ENCODE measurements around the gene PAK5.

The PAK5 gene

DNA sequence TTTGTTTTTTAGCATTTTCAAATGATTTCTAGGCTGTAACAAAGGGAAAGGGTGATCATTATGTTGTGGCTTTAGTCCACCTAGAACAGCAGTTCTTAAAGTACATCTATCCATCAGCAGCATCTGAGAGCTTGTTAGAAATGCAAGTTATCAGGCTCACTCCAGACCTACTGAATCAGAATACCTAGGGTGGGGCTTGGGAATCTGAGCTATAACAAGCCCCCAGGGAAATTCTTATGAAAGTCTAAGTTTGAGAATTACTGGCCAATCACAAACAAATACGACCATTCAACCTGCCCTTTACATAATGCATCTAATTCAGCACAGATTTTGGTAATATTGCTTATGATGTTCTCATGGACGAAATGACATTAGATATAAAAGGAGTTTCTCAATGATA is 201.0 kb downstream of the PAK5 start:
- H3K4me1 ChIP-seq (ENCODE audit: low read length) = no peaks in the 10 kb centered on the region
- H3K9me3 ChIP-seq (replicated peaks; ENCODE audit: insufficient read depth, low read length) = no peaks in the 10 kb centered on the region
- no peak for DNase-seq
- TF ChIP-seq EZH2phosphoT487 (IDR thresholded peaks at IDR 0.05; ENCODE audit: low read length) (no peak), EZH2 (optimal IDR thresholded peaks at IDR 0.05; ENCODE audit: low read depth, low read length) (no peak)
- TF ChIP-seq, protein P1, sequence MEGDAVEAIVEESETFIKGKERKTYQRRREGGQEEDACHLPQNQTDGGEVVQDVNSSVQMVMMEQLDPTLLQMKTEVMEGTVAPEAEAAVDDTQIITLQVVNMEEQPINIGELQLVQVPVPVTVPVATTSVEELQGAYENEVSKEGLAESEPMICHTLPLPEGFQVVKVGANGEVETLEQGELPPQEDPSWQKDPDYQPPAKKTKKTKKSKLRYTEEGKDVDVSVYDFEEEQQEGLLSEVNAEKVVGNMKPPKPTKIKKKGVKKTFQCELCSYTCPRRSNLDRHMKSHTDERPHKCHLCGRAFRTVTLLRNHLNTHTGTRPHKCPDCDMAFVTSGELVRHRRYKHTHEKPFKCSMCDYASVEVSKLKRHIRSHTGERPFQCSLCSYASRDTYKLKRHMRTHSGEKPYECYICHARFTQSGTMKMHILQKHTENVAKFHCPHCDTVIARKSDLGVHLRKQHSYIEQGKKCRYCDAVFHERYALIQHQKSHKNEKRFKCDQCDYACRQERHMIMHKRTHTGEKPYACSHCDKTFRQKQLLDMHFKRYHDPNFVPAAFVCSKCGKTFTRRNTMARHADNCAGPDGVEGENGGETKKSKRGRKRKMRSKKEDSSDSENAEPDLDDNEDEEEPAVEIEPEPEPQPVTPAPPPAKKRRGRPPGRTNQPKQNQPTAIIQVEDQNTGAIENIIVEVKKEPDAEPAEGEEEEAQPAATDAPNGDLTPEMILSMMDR (IDR thresholded peaks at IDR 0.05; ENCODE audit: low read length) = no peak
- no peaks in the 10 kb centered on the region for H3K79me2 ChIP-seq (ENCODE audit: low read length)
- no peak overlapping the region for H3K4me2 ChIP-seq (ENCODE audit: low read depth, low read length)
- no peak overlapping the region for H3K9ac ChIP-seq (ENCODE audit: low read length)
- H3K27ac ChIP-seq (ENCODE audit: low read length) = no peak overlapping the region
- no peak overlapping the region for H3K4me3 ChIP-seq (ENCODE audit: low read length)
- H3K9me2 ChIP-seq (replicated peaks; ENCODE audit: insufficient read depth, low read length) = no peaks in the 10 kb centered on the region
- H2AFZ ChIP-seq (ENCODE audit: low read length) = no peak overlapping the region
- H4K20me1 ChIP-seq (ENCODE audit: insufficient read depth, low read length) = no peaks in the 10 kb centered on the region
- H3F3A ChIP-seq (ENCODE audit: insufficient read depth, low read length) = no peaks in the 10 kb centered on the region
- H3K36me3 ChIP-seq (replicated peaks; ENCODE audit: insufficient read depth, low read length) = no peaks in the 10 kb centered on the region
- H3K27me3 ChIP-seq (replicated peaks; ENCODE audit: insufficient read depth, low read length) = no peaks in the 10 kb centered on the region

DNA sequence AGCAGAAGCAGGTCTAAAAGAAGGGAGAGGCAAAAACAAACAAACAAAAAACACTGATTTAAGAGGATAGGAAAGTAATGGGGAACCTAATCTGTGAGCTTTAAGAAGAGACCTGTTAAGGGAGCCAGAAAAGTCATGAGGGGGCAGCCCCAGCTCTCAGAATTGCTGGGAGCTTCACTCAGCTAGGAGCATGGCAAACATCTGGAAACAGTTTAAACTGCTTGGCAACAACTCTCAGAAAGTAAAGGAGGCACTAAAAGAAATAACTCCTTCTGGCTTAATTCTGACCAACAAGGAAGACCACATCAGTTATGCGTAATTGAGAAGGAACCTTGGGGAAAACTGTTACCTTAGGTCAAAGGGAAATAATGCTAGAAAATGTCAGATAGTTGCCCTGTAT is 203.1 kb downstream of the PAK5 start:
- Histone ChIP-seq H3K9ac (ENCODE audit: low read length) (no peak overlapping the region), H3K36me3 (replicated peaks; ENCODE audit: insufficient read depth, low read length) (no peaks in the 10 kb centered on the region), H3K9me2 (replicated peaks; ENCODE audit: insufficient read depth, low read length) (no peaks in the 10 kb centered on the region), H3K27me3 (replicated peaks; ENCODE audit: insufficient read depth, low read length) (no peaks in the 10 kb centered on the region), H3K4me2 (ENCODE audit: low read depth, low read length) (no peak overlapping the region), H3F3A (ENCODE audit: insufficient read depth, low read length) (no peaks in the 10 kb centered on the region), H3K4me3 (ENCODE audit: low read length) (no peak overlapping the region), H3K79me2 (ENCODE audit: low read length) (no peaks in the 10 kb centered on the region), H2AFZ (ENCODE audit: low read length) (no peak overlapping the region), H3K27ac (ENCODE audit: low read length) (no peak overlapping the region), H3K4me1 (ENCODE audit: low read length) (no peaks in the 10 kb centered on the region), H4K20me1 (ENCODE audit: insufficient read depth, low read length) (no peaks in the 10 kb centered on the region), H3K9me3 (replicated peaks; ENCODE audit: insufficient read depth, low read length) (no peaks in the 10 kb centered on the region)
- TF ChIP-seq, protein P1 (IDR thresholded peaks at IDR 0.05; ENCODE audit: low read length) = no peak
- TF ChIP-seq EZH2 (optimal IDR thresholded peaks at IDR 0.05; ENCODE audit: low read depth, low read length) (no peak), EZH2phosphoT487 (IDR thresholded peaks at IDR 0.05; ENCODE audit: low read length) (no peak)
- DNase-seq = no peak

DNA sequence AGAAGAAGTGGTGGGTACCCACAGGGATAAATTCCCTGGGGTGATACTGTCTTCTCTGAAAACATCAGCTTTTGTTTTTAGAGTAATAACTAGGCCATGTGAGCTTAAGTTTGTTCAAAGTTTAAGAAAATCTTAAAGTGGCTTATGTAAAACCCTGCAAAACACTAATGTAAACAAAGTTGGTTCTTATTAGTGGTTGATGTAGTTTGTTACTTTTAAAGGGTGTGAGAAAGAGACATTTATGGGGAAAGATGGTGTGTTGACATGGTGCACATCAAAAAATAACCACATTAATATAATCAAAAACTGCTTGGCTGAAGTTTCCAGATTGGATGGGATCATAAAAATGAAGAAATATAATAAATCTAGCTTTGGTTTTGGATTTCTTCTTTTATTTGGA is 204.5 kb downstream of the PAK5 start:
- Histone ChIP-seq H3K79me2 (ENCODE audit: low read length) (no peaks in the 10 kb centered on the region), H3K9me3 (replicated peaks; ENCODE audit: insufficient read depth, low read length) (no peaks in the 10 kb centered on the region), H3K27ac (ENCODE audit: low read length) (no peak overlapping the region), H3K4me3 (ENCODE audit: low read length) (no peak overlapping the region), H4K20me1 (ENCODE audit: insufficient read depth, low read length) (no peaks in the 10 kb centered on the region), H3K27me3 (replicated peaks; ENCODE audit: insufficient read depth, low read length) (no peaks in the 10 kb centered on the region), H2AFZ (ENCODE audit: low read length) (no peak overlapping the region), H3K9ac (ENCODE audit: low read length) (no peak overlapping the region), H3K9me2 (replicated peaks; ENCODE audit: insufficient read depth, low read length) (no peaks in the 10 kb centered on the region), H3F3A (ENCODE audit: insufficient read depth, low read length) (no peaks in the 10 kb centered on the region), H3K4me1 (ENCODE audit: low read length) (no peaks in the 10 kb centered on the region), H3K4me2 (ENCODE audit: low read depth, low read length) (no peak overlapping the region), H3K36me3 (replicated peaks; ENCODE audit: insufficient read depth, low read length) (no peaks in the 10 kb centered on the region)
- TF ChIP-seq EZH2 (optimal IDR thresholded peaks at IDR 0.05; ENCODE audit: low read depth, low read length) = no peak
- TF ChIP-seq, protein P1 (IDR thresholded peaks at IDR 0.05; ENCODE audit: low read length) = no peak
- DNase-seq = no peak
